ENCODE results near the gene CAMK4.
"Not testable (repeated sequence)": the region's sequence is repeated elsewhere in the genome, so short reads cannot be mapped to it uniquely, and the experiment has no call there.

The CAMK4 gene

DNA sequence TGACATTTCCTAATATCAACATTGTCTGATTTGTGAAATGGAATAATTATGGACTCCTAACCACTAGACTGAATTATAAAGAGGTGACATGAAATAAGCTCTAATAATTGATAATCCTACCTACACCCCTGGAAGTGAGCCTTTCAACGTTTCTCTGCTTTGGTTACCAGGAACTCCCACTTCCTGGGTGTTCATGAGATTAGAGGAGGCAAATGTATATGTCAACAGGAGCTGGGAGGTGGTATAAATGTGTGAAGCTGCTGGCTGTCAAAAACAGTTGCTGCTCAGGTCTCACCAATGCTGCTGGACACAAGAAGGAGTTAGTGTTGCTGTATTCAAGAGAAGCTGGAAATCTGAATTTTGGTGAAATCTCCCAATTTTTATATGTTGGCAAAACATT is 96.8 kb downstream of the CAMK4 start:
- DNase-seq: no peak

GRCh38 chr5:111321376-111321775 is 97.2 kb downstream of the CAMK4 start:
- no peak for DNase-seq

- DNase-seq: no peak
Observed at GRCh38 chr5:111326551-111326950, 102.4 kb downstream of the CAMK4 start.

DNA sequence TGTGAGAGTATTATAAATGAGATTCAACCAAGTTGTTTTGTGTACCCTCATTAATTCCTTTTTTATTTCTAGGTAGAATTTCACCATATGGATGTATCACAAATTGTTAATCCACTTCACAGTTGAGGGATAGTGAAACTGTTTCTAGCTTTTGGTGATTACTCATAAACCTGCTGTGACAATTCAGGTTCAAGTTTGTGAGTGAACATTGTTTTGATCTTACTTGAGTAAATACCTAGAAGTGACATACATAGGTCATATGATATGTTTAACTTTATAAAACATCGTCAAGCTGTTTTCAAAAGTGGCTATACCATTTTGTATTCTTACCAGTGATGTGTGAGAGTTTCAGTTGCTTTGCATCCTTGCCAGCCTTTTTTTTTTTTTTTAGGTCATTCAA is 112.9 kb downstream of the CAMK4 start:
- DNase-seq: no peak

DNA sequence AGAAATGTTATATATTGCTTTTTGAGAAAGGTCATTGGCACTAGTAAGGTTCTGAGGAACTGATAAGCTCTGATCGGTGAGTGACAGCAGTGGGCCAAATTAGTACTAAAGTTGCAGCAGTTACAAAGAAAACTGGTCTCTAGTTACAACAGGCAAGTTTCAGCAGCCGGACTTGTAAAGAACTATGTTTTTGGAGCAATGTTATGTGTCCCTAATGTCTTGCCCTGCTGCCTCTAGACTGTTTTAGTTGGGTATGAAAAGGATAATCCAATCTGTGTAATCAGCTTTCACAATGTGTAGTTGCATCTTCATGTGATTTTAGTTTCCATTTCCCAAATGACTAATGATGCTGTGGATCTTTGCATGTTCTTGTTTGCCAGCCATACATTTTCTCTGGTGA is 113.5 kb downstream of the CAMK4 start:
- no peak for DNase-seq

DNA sequence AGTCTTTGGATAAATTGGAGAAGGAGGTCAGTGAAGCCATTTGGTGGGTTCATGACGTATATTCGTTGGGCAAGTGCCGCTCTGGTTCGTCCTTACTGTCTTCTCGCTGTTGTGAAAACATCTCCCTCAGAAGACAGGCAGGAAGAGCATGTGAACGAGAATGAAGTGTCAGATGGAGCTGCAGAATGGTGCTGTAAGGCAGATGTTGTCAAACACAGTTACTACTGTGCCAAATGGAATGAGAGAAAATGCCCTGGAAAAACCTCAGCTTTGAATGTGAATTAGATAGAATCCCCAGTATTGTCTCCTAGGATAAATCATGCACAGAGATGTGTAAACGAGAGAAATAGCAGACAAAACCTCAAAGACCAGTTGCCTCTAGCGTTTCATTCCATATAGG is 121.5 kb downstream of the CAMK4 start:
- DNase-seq: no peak

DNA sequence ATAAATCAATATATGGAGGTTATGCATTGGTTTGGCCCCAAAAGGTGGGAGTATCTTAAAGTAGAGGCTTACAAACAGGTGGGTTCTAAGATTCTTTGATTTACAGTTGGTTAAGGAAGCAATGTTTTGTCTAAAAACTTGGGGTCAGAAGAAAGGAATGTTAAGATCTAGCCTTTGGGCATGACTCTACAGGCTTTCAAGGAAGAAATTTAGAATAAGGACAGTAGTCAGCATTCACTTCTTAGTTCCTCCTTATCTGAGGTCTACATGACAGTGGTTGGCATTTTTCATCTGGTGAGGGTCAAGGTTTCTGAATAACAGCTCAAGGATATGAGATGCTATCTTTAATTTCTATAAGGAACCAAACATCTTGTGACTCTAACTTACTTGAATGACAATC is 122.8 kb downstream of the CAMK4 start:
- DNase-seq: no peak

- no peak for DNase-seq
Observed at GRCh38 chr5:111348661-111349329, 124.6 kb downstream of the CAMK4 start.

DNA sequence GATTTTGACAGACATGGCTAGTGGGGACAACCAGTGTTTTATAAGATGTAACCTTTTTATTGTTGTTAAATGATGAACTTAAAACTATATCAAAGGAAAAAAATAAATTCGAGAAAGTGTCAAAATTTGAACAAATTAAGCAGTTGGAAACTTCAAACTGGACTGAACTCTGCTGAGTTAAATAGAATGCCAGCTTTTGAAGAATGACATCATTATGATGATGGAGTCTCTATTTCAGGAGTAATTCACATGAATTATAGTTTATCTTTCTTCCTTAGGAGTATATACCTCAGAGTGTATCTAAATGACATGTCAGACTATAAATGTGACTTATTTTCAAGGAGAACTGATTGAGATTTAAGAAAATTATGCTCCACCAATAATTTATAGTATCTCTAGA is 125.2 kb downstream of the CAMK4 start:
- no peak for DNase-seq

GRCh38 chr5:111353035-111353434 is 128.9 kb downstream of the CAMK4 start:
- no peak for DNase-seq

DNA sequence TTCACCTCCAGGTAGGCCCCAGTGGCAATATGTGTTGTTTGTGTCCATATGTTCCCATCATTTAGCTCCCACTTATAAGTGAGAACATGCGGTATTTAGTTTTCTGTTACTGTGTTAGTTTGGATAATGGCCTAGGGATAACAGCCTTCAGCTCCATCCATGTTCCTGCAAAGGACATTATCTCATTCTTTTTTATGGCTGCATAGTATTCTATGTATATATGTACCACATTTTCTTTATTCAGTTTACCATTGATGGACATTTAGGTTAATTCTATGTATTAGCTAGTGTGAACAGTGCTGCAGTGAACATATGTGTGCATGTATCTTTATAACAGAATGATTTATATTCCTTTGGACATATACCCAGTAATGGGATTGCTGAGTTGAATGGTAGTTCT is 134.5 kb downstream of the CAMK4 start:
- not testable (repeated sequence) for DNase-seq

- DNase-seq: no peak
Observed at GRCh38 chr5:111360173-111360572, 136.0 kb downstream of the CAMK4 start.

DNA sequence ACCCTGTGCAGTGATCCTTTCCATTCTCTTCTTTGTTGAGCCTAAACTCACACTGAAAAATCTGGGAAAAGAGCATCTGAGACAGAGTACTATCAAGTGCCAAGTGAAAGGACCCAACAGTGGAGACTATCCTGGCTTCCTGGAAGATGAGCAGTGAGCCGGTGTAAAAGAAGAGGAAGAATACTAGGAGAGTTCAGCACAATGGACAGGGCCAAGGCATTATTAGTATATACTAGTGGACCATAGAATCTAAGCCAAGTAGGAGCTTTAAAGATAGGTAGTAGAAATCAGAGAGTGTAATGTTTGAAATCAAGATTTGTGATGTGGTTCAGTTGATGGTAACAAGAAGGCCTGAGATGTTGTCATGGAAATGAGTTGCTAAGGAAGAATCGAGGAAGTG is 140.8 kb downstream of the CAMK4 start:
- no peak for DNase-seq

DNA sequence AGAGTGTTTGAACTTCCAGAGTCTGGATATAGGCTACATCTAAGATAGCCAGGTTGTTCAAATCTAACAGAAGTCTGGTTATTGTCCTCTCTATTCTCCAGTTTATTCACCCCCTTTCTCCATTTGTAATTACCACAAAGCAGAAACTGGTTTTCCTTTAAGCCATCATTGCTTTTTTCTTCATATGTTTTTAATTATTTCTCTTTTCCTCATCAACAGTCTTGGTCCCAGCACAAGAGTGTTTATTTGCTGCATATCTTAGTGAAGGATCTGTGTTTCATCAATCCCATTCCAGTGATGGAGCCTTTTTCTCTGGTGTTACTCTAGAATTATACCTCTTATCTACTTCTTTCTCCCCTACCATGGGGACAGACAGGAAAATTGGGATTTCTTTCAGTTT is 142.2 kb downstream of the CAMK4 start:
- no peak for DNase-seq

- no peak for DNase-seq
Observed at GRCh38 chr5:111367115-111367514, 142.9 kb downstream of the CAMK4 start.

DNA sequence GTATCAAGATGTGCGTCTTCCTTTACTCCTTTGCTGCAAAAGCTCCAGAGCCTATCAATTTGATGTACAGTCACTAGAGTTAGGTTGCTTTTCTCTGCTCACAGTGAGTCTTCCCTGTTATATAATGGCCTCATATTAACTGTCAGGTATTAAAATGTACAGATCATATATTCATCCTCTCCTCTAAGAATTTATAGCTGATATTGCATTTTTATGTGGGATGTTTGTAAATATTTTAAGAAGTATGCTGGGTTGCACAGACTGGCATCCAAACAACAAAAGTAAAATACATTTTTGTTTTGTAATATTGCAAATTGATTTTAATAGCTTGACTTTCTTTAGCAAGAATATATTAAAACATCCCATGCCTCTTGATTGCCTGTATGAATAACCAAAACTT is 148.6 kb downstream of the CAMK4 start:
- no peak for DNase-seq

DNA sequence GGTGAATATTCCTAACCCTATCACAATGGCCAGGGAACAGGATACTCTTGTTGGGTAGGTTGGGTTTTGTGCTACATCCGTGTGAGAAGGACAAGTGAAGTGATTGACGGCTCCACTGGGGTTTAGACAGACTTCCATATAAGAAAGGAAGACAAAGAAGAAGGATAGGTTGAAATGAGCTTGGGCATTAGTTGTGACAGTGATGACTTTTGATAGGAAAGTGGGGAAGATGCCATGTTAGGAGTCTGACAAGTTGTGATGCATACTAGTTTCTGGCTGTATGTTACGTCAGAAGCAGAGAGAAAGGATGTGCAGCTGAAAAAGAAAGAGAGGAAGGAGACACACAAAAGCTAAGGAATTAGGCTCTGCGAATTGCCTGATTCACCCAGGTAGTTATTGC is 150.2 kb downstream of the CAMK4 start:
- DNase-seq: no peak

DNA sequence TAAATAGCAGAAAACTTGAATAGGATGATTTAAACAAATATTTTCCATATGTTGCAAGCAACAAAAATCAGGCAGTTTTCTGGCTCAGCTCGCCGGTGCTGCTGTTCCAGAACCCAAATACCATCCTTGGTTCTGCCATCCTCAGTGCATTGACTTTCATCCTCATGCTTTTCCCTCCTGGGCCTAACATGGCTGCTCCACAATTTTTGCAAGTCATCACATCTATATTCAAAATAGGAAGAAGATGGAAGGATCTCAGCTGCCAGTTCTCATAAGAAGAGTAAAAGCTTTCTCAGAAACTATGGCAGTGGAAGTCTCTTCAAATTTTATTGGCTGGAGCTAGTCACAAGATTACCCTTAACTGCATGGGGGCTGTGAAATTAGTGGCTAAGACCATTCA is 151.5 kb downstream of the CAMK4 start:
- DNase-seq: no peak

- DNase-seq: no peak
Observed at GRCh38 chr5:111377306-111377705, 153.1 kb downstream of the CAMK4 start.

- no peak for DNase-seq
Observed at GRCh38 chr5:111379391-111379816, 155.2 kb downstream of the CAMK4 start.

GRCh38 chr5:111383288-111383970 is 159.2 kb downstream of the CAMK4 start:
- no peak for DNase-seq

DNA sequence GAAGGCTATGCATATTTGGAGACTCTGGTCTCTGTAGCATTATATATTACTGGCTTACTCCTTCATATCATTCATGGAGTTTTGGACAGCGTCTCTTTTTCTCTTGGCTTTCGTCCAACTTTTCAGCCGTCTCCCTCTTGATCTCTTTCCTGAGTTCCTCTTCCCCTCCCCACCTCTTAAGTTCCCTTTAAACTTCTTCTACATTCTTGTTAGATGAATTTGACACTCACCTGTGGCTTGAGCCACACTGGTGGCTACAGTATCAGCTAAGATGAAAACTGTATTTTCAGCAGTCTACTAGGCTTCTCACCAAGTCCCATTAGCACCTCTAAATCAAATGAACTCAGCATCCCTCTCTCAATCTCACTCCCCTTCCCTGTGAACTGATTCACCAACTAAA is 160.0 kb downstream of the CAMK4 start:
- DNase-seq: peak; percentile 3

GRCh38 chr5:111385051-111385450 is 160.9 kb downstream of the CAMK4 start:
- no peak for DNase-seq

GRCh38 chr5:111385970-111386831 is 162.0 kb downstream of the CAMK4 start:
- no peak for DNase-seq

All from hematopoietic multipotent progenitor cell treated with erythropoietin and hydrocortisone succinate and interleukin-3 and kit ligand, for 8 days (in vitro differentiated cells).